ENCODE results near the gene FUCA1. TPM values are rescaled to one million over a fixed set of nuclear protein-coding genes. Genes with fewer than 3 reads are reported as not detected.

Gene FUCA1
- 12.8 and 15.1 TPM in 2 replicates for total RNA-seq

DNA sequence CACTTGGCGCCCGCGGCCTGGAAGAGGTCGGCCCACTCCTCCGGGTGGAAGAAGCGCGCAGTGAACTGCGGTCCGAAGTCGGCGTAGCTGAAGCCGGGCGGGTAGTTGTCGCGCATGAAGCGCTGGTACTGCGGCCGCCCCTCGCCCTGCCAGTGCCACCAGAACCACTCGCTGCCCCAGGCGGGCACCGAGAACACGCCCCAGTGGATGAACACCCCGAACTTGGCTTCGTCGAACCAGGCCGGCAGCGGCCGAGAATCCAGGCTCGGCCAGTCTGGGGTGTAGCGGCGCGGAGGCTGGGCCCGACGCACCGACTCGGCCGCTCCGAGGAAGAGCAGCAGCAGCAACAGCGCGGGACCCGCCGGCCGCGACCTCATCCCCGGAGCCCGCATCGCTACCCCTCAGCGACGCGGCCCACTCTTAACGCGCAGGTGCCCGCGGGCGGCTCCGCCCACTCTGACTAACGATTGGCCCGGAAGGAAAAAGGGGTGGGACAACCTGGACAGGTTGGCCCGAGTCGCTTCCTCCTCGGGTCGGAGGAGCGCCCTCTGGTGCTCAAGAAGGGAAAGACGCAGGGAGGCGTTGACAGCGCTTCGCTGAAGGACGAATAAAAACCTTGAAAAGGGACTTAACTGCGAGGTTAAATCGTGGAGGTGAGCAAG, at the start of gene FUCA1:
TSS of gene FUCA1 (minus strand) at position 396 of the 662 bp plus-strand sequence. CDS start at position 392, 4 bp downstream.

DNA sequence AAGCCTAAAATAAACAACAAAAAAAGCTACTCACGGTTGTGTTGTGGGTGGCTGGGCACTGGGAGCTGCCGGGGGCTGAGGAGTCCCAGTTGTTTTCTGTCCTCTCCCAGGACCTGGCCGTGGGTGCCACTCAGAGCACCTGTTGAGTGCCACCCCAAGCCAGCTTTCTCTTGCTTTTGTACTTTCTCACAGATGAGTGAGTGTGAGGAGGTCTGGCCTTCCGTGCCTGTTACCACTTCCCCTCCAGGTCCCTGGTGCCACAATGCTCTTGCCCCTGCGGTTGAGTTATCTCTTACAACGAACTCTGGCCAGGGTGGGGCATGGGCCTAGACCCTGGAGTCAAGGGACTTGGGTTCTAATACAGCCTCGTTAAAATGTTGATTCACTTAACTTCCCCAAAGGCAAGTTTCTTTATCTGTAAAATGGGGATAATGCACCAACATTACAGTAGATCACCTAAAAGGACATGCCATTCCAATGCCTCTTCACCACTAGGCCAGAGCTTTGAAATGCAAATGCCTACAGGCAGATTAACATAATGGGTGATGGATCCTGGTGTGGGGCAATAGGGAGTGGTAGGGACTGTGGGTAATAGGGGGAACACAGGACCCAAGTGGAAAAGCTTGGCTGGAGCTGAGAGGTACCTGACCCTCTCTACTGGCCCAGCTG, 45.3 kb upstream of the FUCA1 start, which contains the start of gene CNR2:
TSS of gene CNR2 (minus strand) at position 151 of the 669 bp plus-strand sequence. CDS start 37,745 bp downstream, outside the sequence.

DNA sequence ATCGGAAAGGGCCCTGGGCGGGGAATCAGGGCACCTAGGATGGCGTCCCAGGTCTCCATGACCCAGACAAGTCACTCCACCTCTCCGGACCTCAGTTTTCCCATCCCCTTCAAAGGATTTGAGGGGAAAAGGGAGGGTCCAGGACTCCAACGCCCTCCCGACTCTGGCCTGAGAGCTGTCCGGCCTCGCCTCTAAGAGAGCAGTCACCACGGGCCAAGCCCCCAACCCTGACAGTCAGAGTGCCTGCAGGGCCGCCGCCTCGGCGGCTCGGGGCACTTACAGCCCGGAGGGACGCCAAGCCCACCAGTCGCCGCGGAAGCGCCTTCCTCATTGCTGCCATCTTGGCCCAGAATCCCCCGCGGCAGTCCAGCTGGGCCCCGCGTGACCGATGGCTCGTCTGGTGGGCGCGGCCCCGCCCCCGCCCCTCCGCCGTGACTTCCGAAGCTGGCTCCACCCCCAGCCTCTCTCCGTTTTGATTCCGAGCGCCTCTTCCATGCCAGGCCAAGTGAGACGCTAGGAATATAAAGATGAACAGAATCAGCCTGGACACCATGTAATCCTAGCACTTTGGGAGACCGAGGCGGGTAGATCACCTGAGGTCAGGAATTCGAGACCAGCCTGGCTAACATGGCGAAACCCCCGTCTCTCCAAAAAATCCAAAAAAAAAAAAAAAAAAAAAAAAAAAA, 42.9 kb downstream of the FUCA1 start, which contains the start of gene HMGCL:
TSS of gene HMGCL (minus strand) at position 354 of the 686 bp plus-strand sequence. CDS start at position 340, 14 bp downstream.

DNA sequence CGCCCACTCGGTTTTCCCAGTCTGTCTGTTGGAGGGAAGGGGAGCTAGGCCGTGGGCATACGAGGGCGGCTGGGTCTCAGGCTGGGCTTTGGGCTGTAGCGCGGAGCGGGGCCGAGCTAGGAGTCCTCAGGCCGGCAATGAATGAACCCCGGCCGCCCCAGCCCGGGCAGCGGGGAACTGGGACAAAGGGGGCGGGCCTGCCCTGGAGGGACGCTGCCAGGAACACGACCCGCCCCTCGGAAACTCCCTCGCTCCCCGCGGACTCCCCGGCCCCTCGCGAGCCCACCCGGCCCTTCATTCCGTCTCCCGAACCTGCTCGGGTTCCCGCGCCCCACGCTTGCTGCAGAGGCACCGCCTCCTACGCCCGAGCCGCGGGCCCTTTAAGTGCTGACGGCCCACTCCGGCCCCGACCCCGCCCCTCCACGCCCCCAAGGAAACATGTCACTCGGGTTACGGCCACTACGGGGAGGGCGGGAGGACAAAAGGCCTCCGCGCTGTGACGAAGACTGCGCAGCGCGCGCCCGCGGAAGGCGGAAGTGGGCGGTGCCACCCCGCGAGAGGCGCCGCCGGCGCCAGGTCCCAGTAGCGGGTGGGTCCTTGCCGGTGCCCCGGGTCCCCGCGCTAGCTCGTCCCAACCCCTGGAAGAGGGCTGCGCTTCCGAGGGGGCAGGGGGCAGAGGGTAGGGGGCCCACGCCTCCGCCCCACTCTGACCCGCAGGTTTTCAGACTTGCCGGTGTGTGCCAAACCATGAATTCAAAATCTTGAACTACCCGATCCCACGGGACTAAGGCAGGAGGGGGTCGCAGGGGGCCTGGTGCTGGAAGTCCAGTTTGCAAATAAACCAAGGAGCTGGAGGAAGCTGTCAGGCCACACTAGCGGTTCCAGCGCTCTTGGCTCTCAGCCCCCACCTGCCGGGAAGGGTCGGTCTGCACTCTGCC, 67.4 kb downstream of the FUCA1 start, which contains the start of gene GALE:
TSS of gene GALE (minus strand) at position 355 of the 938 bp plus-strand sequence. CDS start 1,747 bp downstream, outside the sequence.

Other genes starting within 250 kb of the FUCA1 start
- 1,631 and 1,774 TPM in 2 replicates for gene RPL11, start 176.5 kb downstream of the FUCA1 start, total RNA-seq
- 21.9 and 22.7 TPM in 2 replicates for gene ELOA, start 124.8 kb downstream of the FUCA1 start, total RNA-seq
- gene PITHD1, start 89.9 kb downstream of the FUCA1 start, total RNA-seq: 31.3 and 49.8 TPM in 2 replicates
- 82.4 and 125 TPM in 2 replicates for gene LYPLA2, start 77.1 kb downstream of the FUCA1 start, total RNA-seq
- 11.7 and 13.5 TPM in 2 replicates for gene GALE, start 67.5 kb downstream of the FUCA1 start, total RNA-seq
- 43.5 and 49.2 TPM in 2 replicates for gene HMGCL, start 42.9 kb downstream of the FUCA1 start, total RNA-seq
- gene CNR2, start 45.1 kb upstream of the FUCA1 start, total RNA-seq: not detected in 2 replicates
- gene PNRC2, start 91.5 kb upstream of the FUCA1 start, total RNA-seq: 104 and 144 TPM in 2 replicates
- gene SRSF10, start 112.0 kb upstream of the FUCA1 start, total RNA-seq: 65.5 and 80.4 TPM in 2 replicates
- not detected in 2 replicates for gene MYOM3, start 243.8 kb upstream of the FUCA1 start, total RNA-seq

Data from dermis lymphatic vessel endothelial cell (primary cell).